ENCODE data around the gene C11orf24.

GRCh38 chr11:68262544-68262827, 9.3 kb downstream of the C11orf24 start:
- TF ChIP-seq EP300 (IDR thresholded peaks at IDR 0.05) (no peak), POLR2A (IDR thresholded peaks at IDR 0.05) (no peak), CTCF (IDR thresholded peaks at IDR 0.05) (no peak)
